Measurements from ENCODE around the gene PEAK3. TPM values are rescaled to one million over a fixed set of nuclear protein-coding genes. Genes with fewer than 3 reads are reported as not detected.

Gene PEAK3
- not detected in 2 replicates for total RNA-seq (2013; cell fraction: nucleolus; rRNA removed)
- not detected in 2 replicates for total RNA-seq (2014; rRNA removed)
- not detected in 2 replicates for total RNA-seq (2014; rRNA removed; fragmentation: Illumina TruSeq; extraction: Trizol)
- 0.10 and 0.13 TPM in 2 replicates for total RNA-seq (2021)
- polyA plus RNA-seq (2011; ENCODE audit: low read depth) = 0.09 TPM
- polyA plus RNA-seq (2011; rRNA removed) = 0.03 TPM in 1 of 2 replicates, not detected in the other
- polyA plus RNA-seq (2011; cell fraction: cytosol; rRNA removed) = not detected in 2 replicates
- 0.06 and 0.19 TPM in 2 replicates for polyA plus RNA-seq (2011; cell fraction: nucleus; rRNA removed)
- 0.25 and 1.1 TPM in 2 replicates for polyA plus RNA-seq (2012)
- polyA plus RNA-seq (2014; fragmentation: Illumina TruSeq; extraction: Trizol) = not detected in 2 replicates
- polyA plus RNA-seq (2014; fragmentation: Nextera tagmentation; extraction: Ambion mirVana) = not detected
- not detected in 2 replicates for polyA plus RNA-seq (2014; rRNA removed)
- under 1 TPM in 1 of 2 experiments, not detected in 1; 0.05 TPM for polyA plus RNA-seq (2016; fragmentation: Nextera tagmentation; extraction: Ambion mirVana)
- 0.05 TPM in 1 of 2 replicates, not detected in the other for polyA minus RNA-seq (2011; rRNA and poly(A)+ RNA removed)
- 0.52 TPM in 1 of 2 replicates, not detected in the other for polyA minus RNA-seq (2011; cell fraction: cytosol; rRNA and poly(A)+ RNA removed)
- 0.12 and 0.19 TPM in 2 replicates for polyA minus RNA-seq (2011; cell fraction: nucleus; rRNA and poly(A)+ RNA removed)
- percentile 16 among the genes with signal in this experiment for Bru-seq, nascent RNA
- BruChase-seq, experiment 1, labeled RNA remaining after a 6-hour chase = percentile 15 among the genes with signal in this experiment
- BruChase-seq, experiment 2, labeled RNA remaining after a 2-hour chase = percentile 12 among the genes with signal in this experiment
- long read RNA-seq, experiment 1 = 0 reads
- long read RNA-seq, experiment 2 = 0 reads

GRCh38 chr19:2282062-2282861, at the start of gene PEAK3:
TSS of gene PEAK3 (minus strand) at chr19:2282175. CDS start at chr19:2280931, 1,244 bp downstream.
- Histone ChIP-seq H3K27ac (ENCODE audit: control insufficient read depth, insufficient read depth) (no peak within 1 kb of the TSS), H3K9ac (ENCODE audit: control insufficient read depth, insufficient read depth, low read length) (peak within 1 kb of the TSS; percentile 22; the same call in 1 of the 2 replicates), H3K27me3 (replicated peaks in 1 of 2; ENCODE audit: control insufficient read depth in 2 of 2, insufficient read depth in 2 of 2, low read length in 1 of 2) (peaks cover 0 to 3% of the 10 kb centered on the region in 2 experiments; a peak in 2 of 4 replicates), H3K36me3 (ENCODE audit: control insufficient read depth in 2 of 2, insufficient read depth in 2 of 2, low read length in 1 of 2) (no peaks in the 10 kb centered on the region), H3K4me2 (ENCODE audit: control insufficient read depth, insufficient read depth) (peak within 1 kb of the TSS; percentile 68), H2AFZ (ENCODE audit: control insufficient read depth, low read depth, low read length) (no peak within 1 kb of the TSS), H3K9me3 (replicated peaks; ENCODE audit: control insufficient read depth, insufficient read depth, low read length) (no peaks in the 10 kb centered on the region), H4K20me1 (ENCODE audit: control insufficient read depth, insufficient read depth) (no peaks in the 10 kb centered on the region), H3K4me3 (no peak within 1 kb of the TSS), H3K79me2 (ENCODE audit: control insufficient read depth, insufficient read depth, low read length) (no peaks in the 10 kb centered on the region), H3K4me1 (ENCODE audit: control insufficient read depth, insufficient read depth, low read length) (peaks cover 11% of the 10 kb centered on the region)
- ChIA-PET CTCF (no interaction called here), RAD21 (ENCODE audit: unreplicated experiment) (no interaction called here), POLR2A (interaction anchor here (0.5 kb wide), 1 partner anchor 341 kb away, joined by 3 read pairs; no protein-coding TSS in a partner anchor), SMC1A (ENCODE audit: uncharacterized antibody, unreplicated experiment) (no interaction called here)
- in situ Hi-C loops (cut with MboI) = no loop called here
- BruUV-seq (replicated peaks) = no TSS peak
- intact Hi-C loops (cut with micrococcal nuclease; ENCODE audit: unreplicated experiment) = no loop called here
- ATAC-seq = peak; percentile 80
- 6% methylated on average over 32 of the region's 41 CpGs for WGBS (ENCODE audit: insufficient coverage, insufficient replicate concordance, low lambda C conversion rate, missing lambda C conversion rate)
- DNase-seq (ENCODE audit: low read depth, low spot score) = no peak
- no peak for FAIRE-seq
- TF ChIP-seq, protein P1, sequence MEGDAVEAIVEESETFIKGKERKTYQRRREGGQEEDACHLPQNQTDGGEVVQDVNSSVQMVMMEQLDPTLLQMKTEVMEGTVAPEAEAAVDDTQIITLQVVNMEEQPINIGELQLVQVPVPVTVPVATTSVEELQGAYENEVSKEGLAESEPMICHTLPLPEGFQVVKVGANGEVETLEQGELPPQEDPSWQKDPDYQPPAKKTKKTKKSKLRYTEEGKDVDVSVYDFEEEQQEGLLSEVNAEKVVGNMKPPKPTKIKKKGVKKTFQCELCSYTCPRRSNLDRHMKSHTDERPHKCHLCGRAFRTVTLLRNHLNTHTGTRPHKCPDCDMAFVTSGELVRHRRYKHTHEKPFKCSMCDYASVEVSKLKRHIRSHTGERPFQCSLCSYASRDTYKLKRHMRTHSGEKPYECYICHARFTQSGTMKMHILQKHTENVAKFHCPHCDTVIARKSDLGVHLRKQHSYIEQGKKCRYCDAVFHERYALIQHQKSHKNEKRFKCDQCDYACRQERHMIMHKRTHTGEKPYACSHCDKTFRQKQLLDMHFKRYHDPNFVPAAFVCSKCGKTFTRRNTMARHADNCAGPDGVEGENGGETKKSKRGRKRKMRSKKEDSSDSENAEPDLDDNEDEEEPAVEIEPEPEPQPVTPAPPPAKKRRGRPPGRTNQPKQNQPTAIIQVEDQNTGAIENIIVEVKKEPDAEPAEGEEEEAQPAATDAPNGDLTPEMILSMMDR (IDR thresholded peaks at IDR 0.05 in 2 of 3, conservative IDR thresholded peaks at IDR 0.05 in 1 of 3; ENCODE audit: control insufficient read depth in 2 of 3, extremely low read depth in 1 of 3, insufficient read depth in 1 of 3, low read depth in 3 of 3, low read length in 3 of 3) = peak in 1 of 3 experiments; percentile 2; a peak in 1 of 6 replicates
- TF ChIP-seq SPI1 (IDR thresholded peaks at IDR 0.05; ENCODE audit: borderline replicate concordance, insufficient read depth, low read depth, low read length) = peak; percentile 24; the same call in 1 of the 2 replicates
- TF ChIP-seq, protein P2, sequence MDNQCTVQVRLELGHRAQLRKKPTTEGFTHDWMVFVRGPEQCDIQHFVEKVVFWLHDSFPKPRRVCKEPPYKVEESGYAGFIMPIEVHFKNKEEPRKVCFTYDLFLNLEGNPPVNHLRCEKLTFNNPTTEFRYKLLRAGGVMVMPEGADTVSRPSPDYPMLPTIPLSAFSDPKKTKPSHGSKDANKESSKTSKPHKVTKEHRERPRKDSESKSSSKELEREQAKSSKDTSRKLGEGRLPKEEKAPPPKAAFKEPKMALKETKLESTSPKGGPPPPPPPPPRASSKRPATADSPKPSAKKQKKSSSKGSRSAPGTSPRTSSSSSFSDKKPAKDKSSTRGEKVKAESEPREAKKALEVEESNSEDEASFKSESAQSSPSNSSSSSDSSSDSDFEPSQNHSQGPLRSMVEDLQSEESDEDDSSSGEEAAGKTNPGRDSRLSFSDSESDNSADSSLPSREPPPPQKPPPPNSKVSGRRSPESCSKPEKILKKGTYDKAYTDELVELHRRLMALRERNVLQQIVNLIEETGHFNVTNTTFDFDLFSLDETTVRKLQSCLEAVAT (IDR thresholded peaks at IDR 0.05) = peak; percentile 48; the same call in 1 of the 2 replicates
- no peak for TF ChIP-seq MXI1 (IDR thresholded peaks at IDR 0.05; ENCODE audit: low read depth, low read length)
- no peak for TF ChIP-seq RAD51 (IDR thresholded peaks at IDR 0.05)
- no peak for TF ChIP-seq RB1 (IDR thresholded peaks at IDR 0.05; ENCODE audit: borderline replicate concordance)
- TF ChIP-seq EGR1 (IDR thresholded peaks at IDR 0.05; ENCODE audit: borderline replicate concordance in 1 of 2, low read depth in 2 of 2, low read length in 2 of 2) = 0 out of 3 replicates have a peak, but pooled peaks of 1 of the 2 experiments have one; percentile 15
- peak; percentile 33; the same call in 1 of the 2 replicates for TF ChIP-seq MTA2 (IDR thresholded peaks at IDR 0.05; ENCODE audit: low read depth)
- TF ChIP-seq DPF2 (IDR thresholded peaks at IDR 0.05) = 0 out of 2 replicates have a peak, but pooled peaks have one; percentile 68
- no peak for TF ChIP-seq SIN3A (IDR thresholded peaks at IDR 0.05; ENCODE audit: low read depth, low read length)
- TF ChIP-seq, protein P3, sequence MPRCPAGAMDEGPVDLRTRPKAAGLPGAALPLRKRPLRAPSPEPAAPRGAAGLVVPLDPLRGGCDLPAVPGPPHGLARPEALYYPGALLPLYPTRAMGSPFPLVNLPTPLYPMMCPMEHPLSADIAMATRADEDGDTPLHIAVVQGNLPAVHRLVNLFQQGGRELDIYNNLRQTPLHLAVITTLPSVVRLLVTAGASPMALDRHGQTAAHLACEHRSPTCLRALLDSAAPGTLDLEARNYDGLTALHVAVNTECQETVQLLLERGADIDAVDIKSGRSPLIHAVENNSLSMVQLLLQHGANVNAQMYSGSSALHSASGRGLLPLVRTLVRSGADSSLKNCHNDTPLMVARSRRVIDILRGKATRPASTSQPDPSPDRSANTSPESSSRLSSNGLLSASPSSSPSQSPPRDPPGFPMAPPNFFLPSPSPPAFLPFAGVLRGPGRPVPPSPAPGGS (IDR thresholded peaks at IDR 0.05; ENCODE audit: borderline replicate concordance, insufficient read depth, low read depth, low read length, poor library complexity, severe bottlenecking) = no peak
